Measurements from ENCODE around the gene BHLHE23.
"Not testable (repeated sequence)": the region's sequence is repeated elsewhere in the genome, so short reads cannot be mapped to it uniquely, and the experiment has no call there.

The BHLHE23 gene

DNA sequence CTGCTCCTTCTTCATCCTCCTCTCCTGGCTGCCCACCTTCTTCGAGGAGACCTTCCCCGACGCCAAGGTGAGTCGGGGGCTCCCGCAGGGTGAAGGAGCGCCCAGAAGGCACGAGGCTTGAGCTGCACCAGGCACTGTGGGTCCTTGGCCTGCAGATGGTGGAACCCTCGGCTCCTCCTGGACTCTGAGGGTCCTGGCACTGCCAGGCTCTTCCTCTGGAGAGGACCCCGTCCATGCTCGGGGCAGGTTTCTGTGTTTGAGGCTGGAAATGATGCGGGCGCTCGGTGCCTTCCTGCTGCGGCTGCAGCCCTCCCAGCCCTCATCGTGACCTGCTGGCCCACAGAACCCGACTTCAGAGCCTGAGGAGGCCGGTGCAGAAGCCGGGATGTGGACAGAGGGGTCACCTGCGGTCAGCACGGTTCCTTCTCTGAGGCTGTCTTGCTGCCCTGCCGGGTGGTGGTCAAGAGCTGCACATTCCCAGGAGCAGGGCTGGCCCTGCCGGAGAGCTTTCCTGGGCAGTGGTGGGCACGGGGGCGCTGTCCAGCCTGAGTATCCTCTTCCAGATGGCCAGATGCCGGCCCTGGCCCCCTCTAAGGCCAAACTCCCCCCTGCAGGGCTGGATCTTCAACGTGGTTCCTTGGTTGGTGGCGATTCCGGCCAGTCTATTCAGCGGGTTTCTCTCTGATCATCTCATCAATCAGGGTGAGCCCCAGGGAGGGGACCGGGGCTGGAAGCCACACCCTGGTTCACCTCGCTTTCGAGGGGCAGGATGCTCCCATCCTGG, 43.0 kb downstream of the BHLHE23 start:
- DNase-seq (ENCODE audit: low read depth): no peak
- no peak overlapping the region for H3K4me3 ChIP-seq (replicated peaks; ENCODE audit: low read depth, low read length)
- TF ChIP-seq, protein P1, sequence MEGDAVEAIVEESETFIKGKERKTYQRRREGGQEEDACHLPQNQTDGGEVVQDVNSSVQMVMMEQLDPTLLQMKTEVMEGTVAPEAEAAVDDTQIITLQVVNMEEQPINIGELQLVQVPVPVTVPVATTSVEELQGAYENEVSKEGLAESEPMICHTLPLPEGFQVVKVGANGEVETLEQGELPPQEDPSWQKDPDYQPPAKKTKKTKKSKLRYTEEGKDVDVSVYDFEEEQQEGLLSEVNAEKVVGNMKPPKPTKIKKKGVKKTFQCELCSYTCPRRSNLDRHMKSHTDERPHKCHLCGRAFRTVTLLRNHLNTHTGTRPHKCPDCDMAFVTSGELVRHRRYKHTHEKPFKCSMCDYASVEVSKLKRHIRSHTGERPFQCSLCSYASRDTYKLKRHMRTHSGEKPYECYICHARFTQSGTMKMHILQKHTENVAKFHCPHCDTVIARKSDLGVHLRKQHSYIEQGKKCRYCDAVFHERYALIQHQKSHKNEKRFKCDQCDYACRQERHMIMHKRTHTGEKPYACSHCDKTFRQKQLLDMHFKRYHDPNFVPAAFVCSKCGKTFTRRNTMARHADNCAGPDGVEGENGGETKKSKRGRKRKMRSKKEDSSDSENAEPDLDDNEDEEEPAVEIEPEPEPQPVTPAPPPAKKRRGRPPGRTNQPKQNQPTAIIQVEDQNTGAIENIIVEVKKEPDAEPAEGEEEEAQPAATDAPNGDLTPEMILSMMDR (IDR thresholded peaks at IDR 0.05; ENCODE audit: low read length, missing control alignments): no peak

DNA sequence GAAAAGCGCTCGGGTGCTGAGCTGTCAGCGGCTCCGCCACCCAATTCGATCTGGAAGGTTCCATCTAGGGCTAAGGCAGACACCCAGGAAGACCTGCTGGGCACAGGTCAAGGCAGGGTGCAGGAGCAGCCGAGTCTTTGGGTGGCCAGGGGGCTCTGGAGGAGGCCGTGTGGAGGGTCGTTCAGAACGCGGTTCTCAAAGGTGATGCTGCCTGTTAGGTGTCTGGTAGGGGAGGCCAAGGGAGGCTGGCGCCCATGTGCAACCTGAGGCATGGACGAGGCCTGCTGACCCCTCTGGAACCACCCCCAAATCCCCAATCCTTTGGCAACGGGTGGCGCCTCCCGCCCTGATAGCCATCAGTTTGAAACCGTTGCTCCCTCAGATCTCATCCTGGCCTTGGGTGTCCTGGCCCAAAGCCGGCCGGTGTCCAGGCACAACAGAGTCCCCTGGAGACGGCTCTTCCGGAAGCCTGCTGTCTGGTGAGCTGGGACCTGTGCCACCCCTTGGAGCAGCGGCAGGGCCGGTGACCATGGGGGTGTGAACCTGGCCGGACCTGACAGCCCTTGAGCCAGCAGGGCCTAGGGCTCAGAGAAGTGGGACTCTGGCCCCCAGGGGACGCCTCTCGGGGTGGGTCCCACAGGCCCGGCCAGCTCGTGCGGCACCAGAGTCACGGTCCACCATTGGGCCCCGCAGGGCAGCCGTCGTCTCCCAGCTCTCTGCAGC, 43.7 kb downstream of the BHLHE23 start:
- TF ChIP-seq, protein P1 (IDR thresholded peaks at IDR 0.05; ENCODE audit: low read length, missing control alignments): no peak
- no peak for DNase-seq (ENCODE audit: low read depth)
- no peak overlapping the region for H3K4me3 ChIP-seq (replicated peaks; ENCODE audit: low read depth, low read length)

GRCh38 chr20:62962221-62962879, 44.4 kb downstream of the BHLHE23 start:
- H3K4me3 ChIP-seq (replicated peaks; ENCODE audit: low read depth, low read length): no peak overlapping the region
- TF ChIP-seq, protein P1 (IDR thresholded peaks at IDR 0.05; ENCODE audit: low read length, missing control alignments): no peak
- DNase-seq (ENCODE audit: low read depth): no peak

GRCh38 chr20:62961799-62962198, 45.0 kb downstream of the BHLHE23 start:
- no peak overlapping the region for H3K4me3 ChIP-seq (replicated peaks; ENCODE audit: low read depth, low read length)
- TF ChIP-seq, protein P1 (IDR thresholded peaks at IDR 0.05; ENCODE audit: low read length, missing control alignments): no peak
- no peak for DNase-seq (ENCODE audit: low read depth)

DNA sequence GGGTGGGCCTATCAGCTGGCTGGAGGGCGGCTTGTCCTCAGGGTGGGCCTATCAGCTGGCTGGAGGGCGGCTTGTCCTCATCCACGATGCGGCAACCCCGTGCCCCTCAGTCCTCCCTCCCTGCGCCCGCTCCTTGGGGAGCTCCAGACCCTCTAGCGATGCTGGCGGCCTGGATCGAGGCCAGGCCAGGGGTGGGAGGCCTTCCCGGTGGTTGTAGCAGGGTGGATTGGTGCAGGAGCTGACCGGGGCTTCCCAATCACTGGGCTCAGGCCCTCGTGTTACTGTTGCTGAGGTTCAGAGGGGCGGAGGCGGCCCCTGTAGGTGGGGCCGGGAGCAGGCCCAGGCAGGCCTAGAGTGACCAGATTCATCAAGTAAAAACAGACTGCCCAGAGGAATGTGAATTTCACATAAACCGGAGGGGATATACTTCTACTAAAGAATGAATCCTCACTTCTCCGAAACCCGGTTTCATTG, 45.4 kb downstream of the BHLHE23 start:
- TF ChIP-seq, protein P1 (IDR thresholded peaks at IDR 0.05; ENCODE audit: low read length, missing control alignments): no peak
- no peak for DNase-seq (ENCODE audit: low read depth)
- no peak overlapping the region for H3K4me3 ChIP-seq (replicated peaks; ENCODE audit: low read depth, low read length)

- H3K4me3 ChIP-seq (replicated peaks; ENCODE audit: low read depth, low read length); DNase-seq (ENCODE audit: low read depth): not testable (repeated sequence)
These were observed 46.1 kb downstream of the BHLHE23 start for GRCh38 chr20:62960446-62961309.

All from fibroblast of pulmonary artery (primary cell).